WTC11 (cell line): ENCODE results near the gene CARD11. TPM values are rescaled to one million over a fixed set of nuclear protein-coding genes. Genes with fewer than 3 reads are reported as not detected.

Experiments used
- ATAC-seq: fragments of 200-7000 bp; cut with Tn5 transposase; 2 replicates; pipeline ENCODE4 v1.10.0; 2021; ENCODE audit warnings: mild to moderate bottlenecking, moderate library complexity
- CTCF ChIA-PET: fragments of 300-600 bp; sonication (Branson Sonifier 250); formaldehyde crosslinking; loops from one replicate; lab custom pipeline; 2021; ENCODE audit warnings: antibody characterized with exemption; lab: Charles Lee
- POLR2A ChIA-PET: fragments of 350-600 bp; sonication (Branson Sonifier 250); formaldehyde crosslinking; loops from one replicate; lab custom pipeline; 2021; ENCODE audit warnings: antibody characterized with exemption; lab: Charles Lee
- DNase-seq: peaks from one replicate; pipeline ENCODE4 v3.0.0; 2021; ENCODE audit warnings: low spot score
- H3K27ac Mint-ChIP-seq: 2 replicates; pipeline ENCODE4 v1.8.0; 2021; ENCODE audit warnings: mixed read lengths
- H3K27me3 Mint-ChIP-seq: 2 replicates; pipeline ENCODE4 v1.8.0; 2021; ENCODE audit warnings: low read depth, mild to moderate bottlenecking, moderate library complexity, mixed read lengths
- H3K36me3 Mint-ChIP-seq: 2 replicates; pipeline ENCODE4 v1.8.0; 2021; ENCODE audit warnings: mixed read lengths
- H3K4me1 Mint-ChIP-seq: 2 replicates; pipeline ENCODE4 v1.8.0; 2022; ENCODE audit warnings: mixed read lengths
- H3K4me3 Mint-ChIP-seq: 2 replicates; pipeline ENCODE4 v1.8.0; 2021; ENCODE audit warnings: mild to moderate bottlenecking, moderate library complexity, mixed read lengths
- H3K9me3 Mint-ChIP-seq: 2 replicates; pipeline ENCODE4 v1.8.0; 2021; ENCODE audit warnings: mixed read lengths
- ERG ChIP-seq: fragments of 250-450 bp; sonication (Bioruptor Pico); IDR thresholded peaks from 2 replicates; pipeline ENCODE4 v1.8.0; 2021; ENCODE audit warnings: mild to moderate bottlenecking
- HMGA2 ChIP-seq: fragments of 250-450 bp; sonication (Bioruptor Pico); IDR thresholded peaks from 2 replicates; pipeline ENCODE4 v1.4.0; 2021; ENCODE audit warnings: mild to moderate bottlenecking, moderate library complexity
- MYBL2 ChIP-seq: sonication (generic); formaldehyde crosslinking; IDR thresholded peaks from 2 replicates; pipeline ENCODE4 v1.8.1; 2023; ENCODE audit warnings: mild to moderate bottlenecking, moderate library complexity, missing genetic modification reagents
- SMAD4 ChIP-seq: sonication (generic); formaldehyde crosslinking; IDR thresholded peaks from 2 replicates; pipeline ENCODE4 v1.8.0; 2022; ENCODE audit warnings: mild to moderate bottlenecking, missing genetic modification reagents
- ZBTB21 ChIP-seq: sonication (generic); formaldehyde crosslinking; IDR thresholded peaks from 2 replicates; pipeline ENCODE4 v1.8.1; 2023; ENCODE audit warnings: mild to moderate bottlenecking, missing genetic modification reagents, borderline replicate concordance
- ZNF532 ChIP-seq: fragments of 250-450 bp; sonication (Bioruptor Pico); IDR thresholded peaks from 2 replicates; pipeline ENCODE4 v1.9.0; 2021; ENCODE audit warnings: mild to moderate bottlenecking, borderline replicate concordance
- total RNA-seq: library from RNA; stranded (reverse); gene quantifications from 3 replicates; pipeline ENCODE4 v1.2.3, GENCODE V29; 2021
- TF ChIP-seq, protein P1 (sequence below): sonication (generic); formaldehyde crosslinking; IDR thresholded peaks from 2 replicates; pipeline ENCODE4 v1.8.0; 2022; ENCODE audit warnings: missing genetic modification reagents
- TF ChIP-seq, protein P2 (sequence below): sonication (generic); formaldehyde crosslinking; IDR thresholded peaks from 2 replicates; pipeline ENCODE4 v1.8.1; 2022; ENCODE audit warnings: mild to moderate bottlenecking, missing genetic modification reagents, moderate library complexity, borderline replicate concordance
- TF ChIP-seq, protein P3 (sequence below): sonication (generic); formaldehyde crosslinking; IDR thresholded peaks from 2 replicates; pipeline ENCODE4 v1.8.1; 2023; ENCODE audit warnings: mild to moderate bottlenecking, missing genetic modification reagents, moderate library complexity

The CARD11 gene
- total RNA-seq, 1 experiment from 2014 or later, result 40.8 TPM

DNA sequence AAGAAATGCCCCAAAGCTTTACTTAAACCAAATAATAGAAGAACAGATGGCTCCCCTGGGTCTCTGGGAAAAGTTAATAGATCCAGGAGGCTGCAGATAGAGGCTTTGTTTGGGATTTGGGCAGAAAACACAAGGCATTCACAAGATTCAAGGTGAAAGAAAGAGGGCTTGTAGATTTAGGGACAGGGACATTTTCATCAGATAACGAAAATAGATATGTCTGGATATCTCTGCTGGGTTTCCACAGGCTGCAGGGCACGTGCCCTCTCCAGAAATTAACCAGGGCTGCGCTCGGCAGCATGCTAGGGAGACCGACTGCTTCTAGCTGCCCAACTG lies 14.9 kb downstream of the CARD11 start:
- no peak for ATAC-seq
- TF ChIP-seq ZNF532 (no peak), HMGA2 (no peak), ERG (CRISPR knock-in tag) (no peak), SMAD4 (CRISPR knock-in tag) (no peak), MYBL2 (CRISPR knock-in tag) (no peak)
- TF ChIP-seq, protein P1, sequence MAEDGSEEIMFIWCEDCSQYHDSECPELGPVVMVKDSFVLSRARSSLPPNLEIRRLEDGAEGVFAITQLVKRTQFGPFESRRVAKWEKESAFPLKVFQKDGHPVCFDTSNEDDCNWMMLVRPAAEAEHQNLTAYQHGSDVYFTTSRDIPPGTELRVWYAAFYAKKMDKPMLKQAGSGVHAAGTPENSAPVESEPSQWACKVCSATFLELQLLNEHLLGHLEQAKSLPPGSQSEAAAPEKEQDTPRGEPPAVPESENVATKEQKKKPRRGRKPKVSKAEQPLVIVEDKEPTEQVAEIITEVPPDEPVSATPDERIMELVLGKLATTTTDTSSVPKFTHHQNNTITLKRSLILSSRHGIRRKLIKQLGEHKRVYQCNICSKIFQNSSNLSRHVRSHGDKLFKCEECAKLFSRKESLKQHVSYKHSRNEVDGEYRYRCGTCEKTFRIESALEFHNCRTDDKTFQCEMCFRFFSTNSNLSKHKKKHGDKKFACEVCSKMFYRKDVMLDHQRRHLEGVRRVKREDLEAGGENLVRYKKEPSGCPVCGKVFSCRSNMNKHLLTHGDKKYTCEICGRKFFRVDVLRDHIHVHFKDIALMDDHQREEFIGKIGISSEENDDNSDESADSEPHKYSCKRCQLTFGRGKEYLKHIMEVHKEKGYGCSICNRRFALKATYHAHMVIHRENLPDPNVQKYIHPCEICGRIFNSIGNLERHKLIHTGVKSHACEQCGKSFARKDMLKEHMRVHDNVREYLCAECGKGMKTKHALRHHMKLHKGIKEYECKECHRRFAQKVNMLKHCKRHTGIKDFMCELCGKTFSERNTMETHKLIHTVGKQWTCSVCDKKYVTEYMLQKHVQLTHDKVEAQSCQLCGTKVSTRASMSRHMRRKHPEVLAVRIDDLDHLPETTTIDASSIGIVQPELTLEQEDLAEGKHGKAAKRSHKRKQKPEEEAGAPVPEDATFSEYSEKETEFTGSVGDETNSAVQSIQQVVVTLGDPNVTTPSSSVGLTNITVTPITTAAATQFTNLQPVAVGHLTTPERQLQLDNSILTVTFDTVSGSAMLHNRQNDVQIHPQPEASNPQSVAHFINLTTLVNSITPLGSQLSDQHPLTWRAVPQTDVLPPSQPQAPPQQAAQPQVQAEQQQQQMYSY (CRISPR knock-in tag), result no peak
- TF ChIP-seq, protein P2, sequence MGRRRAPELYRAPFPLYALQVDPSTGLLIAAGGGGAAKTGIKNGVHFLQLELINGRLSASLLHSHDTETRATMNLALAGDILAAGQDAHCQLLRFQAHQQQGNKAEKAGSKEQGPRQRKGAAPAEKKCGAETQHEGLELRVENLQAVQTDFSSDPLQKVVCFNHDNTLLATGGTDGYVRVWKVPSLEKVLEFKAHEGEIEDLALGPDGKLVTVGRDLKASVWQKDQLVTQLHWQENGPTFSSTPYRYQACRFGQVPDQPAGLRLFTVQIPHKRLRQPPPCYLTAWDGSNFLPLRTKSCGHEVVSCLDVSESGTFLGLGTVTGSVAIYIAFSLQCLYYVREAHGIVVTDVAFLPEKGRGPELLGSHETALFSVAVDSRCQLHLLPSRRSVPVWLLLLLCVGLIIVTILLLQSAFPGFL (CRISPR knock-in tag), result no peak
- TF ChIP-seq, all 79 proteins: peak for 0
- Mint-ChIP-seq H3K36me3 (peaks cover 21% of the 10 kb centered on the region), H3K27me3 (no peaks in the 10 kb centered on the region), H3K4me3 (no peak overlapping the region), H3K27ac (peak overlapping the region; percentile 75), H3K9me3 (peaks cover 17% of the 10 kb centered on the region), H3K4me1 (peaks cover 15% of the 10 kb centered on the region)
- ChIA-PET CTCF (interaction anchor here (1.7 kb wide), 1 partner anchor 107 kb away, joined by 6 read pairs; no protein-coding TSS in a partner anchor), POLR2A (no interaction called here)
- DNase-seq, result no peak

GRCh38 chr7:3028071-3028757 lies 15.5 kb downstream of the CARD11 start:
- no peak for TF ChIP-seq ZBTB21 (CRISPR knock-in tag)
- TF ChIP-seq, protein P3, sequence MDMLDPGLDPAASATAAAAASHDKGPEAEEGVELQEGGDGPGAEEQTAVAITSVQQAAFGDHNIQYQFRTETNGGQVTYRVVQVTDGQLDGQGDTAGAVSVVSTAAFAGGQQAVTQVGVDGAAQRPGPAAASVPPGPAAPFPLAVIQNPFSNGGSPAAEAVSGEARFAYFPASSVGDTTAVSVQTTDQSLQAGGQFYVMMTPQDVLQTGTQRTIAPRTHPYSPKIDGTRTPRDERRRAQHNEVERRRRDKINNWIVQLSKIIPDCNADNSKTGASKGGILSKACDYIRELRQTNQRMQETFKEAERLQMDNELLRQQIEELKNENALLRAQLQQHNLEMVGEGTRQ (CRISPR knock-in tag), result peak; percentile 42; the same call in 1 of the 2 replicates
- H3K4me3 Mint-ChIP-seq, result no peak overlapping the region
- H3K4me1 Mint-ChIP-seq, result peaks cover 15% of the 10 kb centered on the region
- CTCF ChIA-PET, result interaction anchor here (1.7 kb wide), 1 partner anchor 106 kb away, joined by 6 read pairs; no protein-coding TSS in a partner anchor
- ATAC-seq (no peak), DNase-seq (no peak)
- peak overlapping the region; percentile 50; the same call in 1 of the 2 replicates for H3K27ac Mint-ChIP-seq
- H3K36me3 Mint-ChIP-seq, result peaks cover 21% of the 10 kb centered on the region
- H3K27me3 Mint-ChIP-seq, result no peaks in the 10 kb centered on the region
- H3K9me3 Mint-ChIP-seq, result peaks cover 17% of the 10 kb centered on the region
- POLR2A ChIA-PET, result no interaction called here
